SK-N-SH treated with all-trans-retinoic acid at 6 μM for 48 hours (cell line): Measurements from ENCODE around the gene TRAPPC4.

Experiments used
- ATAC-seq: fragments of 200-7000 bp; cut with Tn5 transposase; 3 replicates; pipeline ENCODE4 v1.9.1; 2020; ENCODE audit warnings: mild to moderate bottlenecking, moderate library complexity
- CREB5 ChIP-seq: fragments of 250-450 bp; sonication (Bioruptor Pico); IDR thresholded peaks from 2 replicates; pipeline ENCODE4 v1.5.1; 2020; ENCODE audit warnings: low read depth, mild to moderate bottlenecking, moderate library complexity
- CSDC2 ChIP-seq: fragments of 250-450 bp; sonication (Bioruptor Pico); IDR thresholded peaks from 2 replicates; pipeline ENCODE4 v1.5.0; 2020; ENCODE audit warnings: mild to moderate bottlenecking, moderate library complexity
- CSRNP3 ChIP-seq: fragments of 250-450 bp; sonication (Bioruptor Pico); IDR thresholded peaks from 2 replicates; pipeline ENCODE4 v1.5.1; 2021; ENCODE audit warnings: mild to moderate bottlenecking, moderate library complexity
- ESRRG ChIP-seq: fragments of 250-450 bp; sonication (Bioruptor Pico); IDR thresholded peaks from 2 replicates; pipeline ENCODE4 v1.6.1; 2021; ENCODE audit warnings: mild to moderate bottlenecking
- GLIS3 ChIP-seq: fragments of 250-450 bp; sonication (Bioruptor Pico); IDR thresholded peaks from 2 replicates; pipeline ENCODE4 v1.5.0; 2020; ENCODE audit warnings: mild to moderate bottlenecking, moderate library complexity
- POU6F1 ChIP-seq: fragments of 250-450 bp; sonication (Bioruptor Pico); IDR thresholded peaks from 2 replicates; pipeline ENCODE4 v1.8.0; 2021; ENCODE audit warnings: low read depth, mild to moderate bottlenecking, moderate library complexity, borderline replicate concordance
- PPARA ChIP-seq: fragments of 250-450 bp; sonication (Bioruptor Pico); IDR thresholded peaks from 2 replicates; pipeline ENCODE4 v1.5.0; 2020; ENCODE audit warnings: mild to moderate bottlenecking, borderline replicate concordance
- RARB ChIP-seq: fragments of 250-450 bp; sonication (Bioruptor Pico); IDR thresholded peaks from 2 replicates; pipeline ENCODE4 v1.8.0; 2021; ENCODE audit warnings: mild to moderate bottlenecking, moderate library complexity
- SNAI2 ChIP-seq: fragments of 250-450 bp; sonication (Bioruptor Pico); IDR thresholded peaks from 2 replicates; pipeline ENCODE4 v1.5.0; 2020; ENCODE audit warnings: mild to moderate bottlenecking, moderate library complexity
- TOX ChIP-seq: fragments of 250-450 bp; sonication (Bioruptor Pico); IDR thresholded peaks from 2 replicates; pipeline ENCODE4 v1.8.0; 2021; ENCODE audit warnings: mild to moderate bottlenecking, moderate library complexity, borderline replicate concordance
- ZC3H10 ChIP-seq: fragments of 250-450 bp; sonication (Bioruptor Pico); IDR thresholded peaks from 2 replicates; pipeline ENCODE4 v1.5.1; 2021; ENCODE audit warnings: mild to moderate bottlenecking, moderate library complexity
- ZFP3 ChIP-seq: fragments of 250-450 bp; sonication (Bioruptor Pico); IDR thresholded peaks from 2 replicates; pipeline ENCODE4 v1.5.0; 2020; ENCODE audit warnings: mild to moderate bottlenecking, moderate library complexity
- ZFP30 ChIP-seq: fragments of 450-650 bp; formaldehyde crosslinking; IDR thresholded peaks from 2 replicates; pipeline ENCODE4 v1.5.0; 2022; ENCODE audit warnings: mild to moderate bottlenecking, moderate library complexity
- TF ChIP-seq, protein P1 (sequence below): fragments of 250-450 bp; sonication (Bioruptor Pico); IDR thresholded peaks from 2 replicates; pipeline ENCODE4 v1.5.0; 2020; ENCODE audit warnings: mild to moderate bottlenecking, moderate library complexity

The TRAPPC4 gene

GRCh38 chr11:119024430-119025098 lies 6.0 kb downstream of the TRAPPC4 start:
- no peak for ATAC-seq
- TF ChIP-seq CSRNP3 (CRISPR knock-in tag) (no peak), TOX (CRISPR knock-in tag) (no peak), CSDC2 (CRISPR knock-in tag) (no peak), RARB (CRISPR knock-in tag) (no peak), ZC3H10 (CRISPR knock-in tag) (no peak), ZFP30 (CRISPR knock-in tag) (no peak), CREB5 (CRISPR knock-in tag) (no peak), POU6F1 (CRISPR knock-in tag) (no peak), ESRRG (CRISPR knock-in tag) (no peak)
- TF ChIP-seq, protein P1, sequence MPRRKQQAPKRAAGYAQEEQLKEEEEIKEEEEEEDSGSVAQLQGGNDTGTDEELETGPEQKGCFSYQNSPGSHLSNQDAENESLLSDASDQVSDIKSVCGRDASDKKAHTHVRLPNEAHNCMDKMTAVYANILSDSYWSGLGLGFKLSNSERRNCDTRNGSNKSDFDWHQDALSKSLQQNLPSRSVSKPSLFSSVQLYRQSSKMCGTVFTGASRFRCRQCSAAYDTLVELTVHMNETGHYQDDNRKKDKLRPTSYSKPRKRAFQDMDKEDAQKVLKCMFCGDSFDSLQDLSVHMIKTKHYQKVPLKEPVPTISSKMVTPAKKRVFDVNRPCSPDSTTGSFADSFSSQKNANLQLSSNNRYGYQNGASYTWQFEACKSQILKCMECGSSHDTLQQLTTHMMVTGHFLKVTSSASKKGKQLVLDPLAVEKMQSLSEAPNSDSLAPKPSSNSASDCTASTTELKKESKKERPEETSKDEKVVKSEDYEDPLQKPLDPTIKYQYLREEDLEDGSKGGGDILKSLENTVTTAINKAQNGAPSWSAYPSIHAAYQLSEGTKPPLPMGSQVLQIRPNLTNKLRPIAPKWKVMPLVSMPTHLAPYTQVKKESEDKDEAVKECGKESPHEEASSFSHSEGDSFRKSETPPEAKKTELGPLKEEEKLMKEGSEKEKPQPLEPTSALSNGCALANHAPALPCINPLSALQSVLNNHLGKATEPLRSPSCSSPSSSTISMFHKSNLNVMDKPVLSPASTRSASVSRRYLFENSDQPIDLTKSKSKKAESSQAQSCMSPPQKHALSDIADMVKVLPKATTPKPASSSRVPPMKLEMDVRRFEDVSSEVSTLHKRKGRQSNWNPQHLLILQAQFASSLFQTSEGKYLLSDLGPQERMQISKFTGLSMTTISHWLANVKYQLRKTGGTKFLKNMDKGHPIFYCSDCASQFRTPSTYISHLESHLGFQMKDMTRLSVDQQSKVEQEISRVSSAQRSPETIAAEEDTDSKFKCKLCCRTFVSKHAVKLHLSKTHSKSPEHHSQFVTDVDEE: no peak
- TF ChIP-seq, all 23 proteins: peak for 0

- no peak for ATAC-seq
- TF ChIP-seq POU6F1 (CRISPR knock-in tag) (no peak), PPARA (no peak), ZFP3 (CRISPR knock-in tag) (no peak), ESRRG (CRISPR knock-in tag) (no peak)
These were observed 6.5 kb downstream of the TRAPPC4 start for GRCh38 chr11:119025099-119025473.

GRCh38 chr11:119025541-119025940 lies 7.0 kb downstream of the TRAPPC4 start:
- TF ChIP-seq ZC3H10 (CRISPR knock-in tag) (no peak), GLIS3 (CRISPR knock-in tag) (no peak), CREB5 (CRISPR knock-in tag) (no peak), SNAI2 (CRISPR knock-in tag) (no peak), CSRNP3 (CRISPR knock-in tag) (no peak)

More at GRCh38 chr11:119025541-119025940, 7.0 kb downstream of the TRAPPC4 start:
- ATAC-seq: no peak
